NT2/D1 (cell line): Measurements from ENCODE around the gene LTBP1.

ENCODE experiments used
- DNase-seq: peaks from one replicate; pipeline ENCODE4 v3.0.0-alpha.2; 2011; ENCODE audit warnings: low read depth, low spot score
- H3K27me3 ChIP-seq: 2 replicates; pipeline ENCODE4 v1.6.0; 2011; ENCODE audit warnings: mild to moderate bottlenecking; ENCODE audit not compliant: insufficient read length, insufficient read depth
- H3K36me3 ChIP-seq: 2 replicates; pipeline ENCODE4 v1.6.1; 2011; ENCODE audit warnings: mild to moderate bottlenecking, low read length, mixed read lengths; ENCODE audit not compliant: insufficient read depth, insufficient read length
- H3K4me1 ChIP-seq: 2 replicates; pipeline ENCODE4 v1.5.1; 2011; ENCODE audit not compliant: insufficient read depth, insufficient read length
- H3K4me3 ChIP-seq: 2 replicates; pipeline ENCODE4 v1.5.1; 2011; ENCODE audit warnings: low read depth; ENCODE audit not compliant: insufficient read length
- H3K9ac ChIP-seq: 2 replicates; pipeline ENCODE4 v1.6.0; 2011; ENCODE audit warnings: low read depth; ENCODE audit not compliant: insufficient read length
- H3K9me3 ChIP-seq: 2 replicates; pipeline ENCODE4 v1.5.1; 2011; ENCODE audit warnings: mild to moderate bottlenecking, low read length; ENCODE audit not compliant: insufficient read depth
- SUZ12 ChIP-seq: IDR thresholded peaks from 2 replicates; pipeline ENCODE4 v1.6.1; 2011; ENCODE audit not compliant: insufficient read length, insufficient read depth; ENCODE audit errors: extremely low read depth
- YY1 ChIP-seq: IDR thresholded peaks from 2 replicates; pipeline ENCODE4 v1.6.1; 2011; ENCODE audit not compliant: insufficient read length, insufficient read depth
- ZNF274 ChIP-seq: IDR thresholded peaks from 2 replicates; pipeline ENCODE4 v1.6.1; 2011; ENCODE audit warnings: mild to moderate bottlenecking, low read depth, low read length

Gene LTBP1

GRCh38 chr2:33015421-33016142 lies 68.8 kb downstream of the LTBP1 start:
- no peak for DNase-seq
- H3K27me3 ChIP-seq: no peaks in the 10 kb centered on the region
- H3K9ac ChIP-seq: no peak overlapping the region
- no peaks in the 10 kb centered on the region for H3K36me3 ChIP-seq
- H3K9me3 ChIP-seq: no peaks in the 10 kb centered on the region
- no peak for TF ChIP-seq SUZ12
- no peak for TF ChIP-seq YY1
- no peak for TF ChIP-seq ZNF274
- no peaks in the 10 kb centered on the region for H3K4me1 ChIP-seq
- H3K4me3 ChIP-seq: no peak overlapping the region

GRCh38 chr2:33018271-33018670 lies 71.5 kb downstream of the LTBP1 start:
- no peak for TF ChIP-seq ZNF274
- no peak for TF ChIP-seq YY1
- no peak for TF ChIP-seq SUZ12
- no peak for DNase-seq
- H3K4me1 ChIP-seq: no peaks in the 10 kb centered on the region
- H3K36me3 ChIP-seq: no peaks in the 10 kb centered on the region
- no peaks in the 10 kb centered on the region for H3K9me3 ChIP-seq
- no peak overlapping the region for H3K4me3 ChIP-seq
- no peaks in the 10 kb centered on the region for H3K27me3 ChIP-seq
- no peak overlapping the region for H3K9ac ChIP-seq

GRCh38 chr2:33019796-33020195 lies 73.0 kb downstream of the LTBP1 start:
- H3K36me3 ChIP-seq: no peaks in the 10 kb centered on the region
- peaks cover 3% of the 10 kb centered on the region; the same call in 1 of the 2 replicates for H3K9me3 ChIP-seq
- H3K4me3 ChIP-seq: no peak overlapping the region
- H3K27me3 ChIP-seq: no peaks in the 10 kb centered on the region
- TF ChIP-seq ZNF274: no peak
- TF ChIP-seq SUZ12: no peak
- no peak for TF ChIP-seq YY1
- no peak for DNase-seq
- H3K9ac ChIP-seq: no peak overlapping the region
- H3K4me1 ChIP-seq: no peaks in the 10 kb centered on the region

- H3K4me3 ChIP-seq: no peak overlapping the region
- TF ChIP-seq ZNF274 (no peak), SUZ12 (no peak), YY1 (no peak)
- DNase-seq: no peak
- no peaks in the 10 kb centered on the region for H3K36me3 ChIP-seq
- peaks cover 6% of the 10 kb centered on the region; the same call in 1 of the 2 replicates for H3K9me3 ChIP-seq
- no peak overlapping the region for H3K9ac ChIP-seq
- H3K4me1 ChIP-seq: no peaks in the 10 kb centered on the region
- no peaks in the 10 kb centered on the region for H3K27me3 ChIP-seq
These were observed 74.1 kb downstream of the LTBP1 start for GRCh38 chr2:33020883-33021282.

- TF ChIP-seq YY1 (no peak), ZNF274 (no peak), SUZ12 (no peak)
- Histone ChIP-seq H3K4me1 (no peaks in the 10 kb centered on the region), H3K4me3 (no peak overlapping the region), H3K27me3 (no peaks in the 10 kb centered on the region), H3K9me3 (peaks cover 6% of the 10 kb centered on the region; the same call in 1 of the 2 replicates), H3K36me3 (no peaks in the 10 kb centered on the region), H3K9ac (no peak overlapping the region)
- DNase-seq: no peak
These were observed 74.9 kb downstream of the LTBP1 start for GRCh38 chr2:33021542-33022227.

- no peaks in the 10 kb centered on the region for H3K36me3 ChIP-seq
- H3K9me3 ChIP-seq: peaks cover 6% of the 10 kb centered on the region; the same call in 1 of the 2 replicates
- no peaks in the 10 kb centered on the region for H3K4me1 ChIP-seq
- no peak for DNase-seq
- TF ChIP-seq YY1: no peak
- TF ChIP-seq SUZ12: no peak
- TF ChIP-seq ZNF274: no peak
- H3K4me3 ChIP-seq: no peak overlapping the region
- H3K9ac ChIP-seq: no peak overlapping the region
- no peaks in the 10 kb centered on the region for H3K27me3 ChIP-seq
These were observed 75.7 kb downstream of the LTBP1 start for GRCh38 chr2:33022395-33022985.

GRCh38 chr2:33022989-33023727 lies 76.4 kb downstream of the LTBP1 start:
- DNase-seq: no peak
- H3K4me3 ChIP-seq: no peak overlapping the region
- H3K9ac ChIP-seq: no peak overlapping the region
- no peaks in the 10 kb centered on the region for H3K36me3 ChIP-seq
- peaks cover 6% of the 10 kb centered on the region; the same call in 1 of the 2 replicates for H3K9me3 ChIP-seq
- H3K4me1 ChIP-seq: no peaks in the 10 kb centered on the region
- no peaks in the 10 kb centered on the region for H3K27me3 ChIP-seq
- TF ChIP-seq ZNF274 (no peak), YY1 (no peak), SUZ12 (no peak)
